ENCODE data around the gene ASB1. TPM values are rescaled to one million over a fixed set of nuclear protein-coding genes. Genes with fewer than 3 reads are reported as not detected.

The ASB1 gene
- total RNA-seq, 3 donors from 2014 or later = 11.2 to 18.7 (median 18.4) TPM

DNA sequence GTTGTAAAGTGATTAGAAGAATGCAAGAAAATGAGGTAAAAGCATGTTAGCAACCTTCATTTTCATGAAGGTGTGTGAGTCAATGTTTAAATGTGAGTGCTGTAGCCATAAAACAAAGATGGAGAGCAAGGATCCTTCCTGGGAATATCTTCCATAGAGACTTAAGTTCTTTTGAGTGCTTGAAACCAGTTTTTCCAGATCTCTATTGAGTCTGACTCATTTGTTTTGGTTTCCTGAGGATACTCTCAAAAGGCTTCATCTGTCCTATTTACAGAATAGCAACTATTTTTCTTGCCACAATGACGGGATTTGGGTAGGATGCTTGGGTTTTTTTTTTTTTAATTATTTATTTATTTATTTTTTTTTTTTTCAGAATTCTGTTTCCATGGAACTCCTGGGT is 45.9 kb upstream of the ASB1 start:
- no peaks in the 10 kb centered on the region for H3K36me3 ChIP-seq
- no peak for DNase-seq (ENCODE audit: low spot score in 2 of 2)

DNA sequence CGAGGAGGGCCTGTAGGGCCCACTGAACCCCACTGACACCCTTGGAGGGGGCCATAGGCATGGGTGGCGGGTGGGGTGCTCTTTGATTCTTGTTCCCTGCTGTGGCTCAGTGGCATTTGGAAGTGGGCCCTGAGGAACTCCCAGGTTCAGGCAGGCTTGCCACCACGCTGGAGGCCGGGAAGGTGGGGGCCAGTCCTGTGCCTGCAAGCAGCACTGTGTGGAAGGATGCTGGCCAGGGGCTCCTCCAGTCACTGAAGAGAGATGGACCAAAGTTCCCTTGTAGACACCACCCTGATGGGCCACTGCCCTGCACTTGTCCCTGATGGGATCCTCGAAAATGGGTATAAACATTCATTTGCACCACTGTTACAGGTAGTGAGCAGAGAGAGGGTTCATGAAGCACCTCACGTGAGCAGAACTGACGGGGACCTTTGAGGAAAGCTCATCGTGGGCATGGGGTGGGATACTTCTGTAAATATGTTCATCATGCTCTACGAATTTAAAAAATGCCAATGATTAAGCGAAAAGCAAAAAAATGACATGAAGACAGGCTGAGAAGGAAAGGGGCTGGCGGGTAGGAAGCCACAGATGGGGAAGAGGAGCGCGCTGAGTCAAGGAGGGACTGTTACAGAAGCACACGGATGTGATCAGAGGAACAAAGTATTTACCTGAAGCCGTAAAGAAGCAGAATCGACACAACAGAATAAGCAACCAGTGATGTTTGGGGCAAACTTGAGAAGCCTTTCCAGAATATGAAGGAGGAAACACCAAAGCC is 45.2 kb upstream of the ASB1 start:
- Histone ChIP-seq H3K4me1 (no peaks in the 10 kb centered on the region), H3K4me3 (no peak overlapping the region), H3K27me3 (no peaks in the 10 kb centered on the region), H3K36me3 (no peaks in the 10 kb centered on the region), H3K27ac (peak overlapping the region; percentile 43 to 68), H3K9me3 (no peaks in the 10 kb centered on the region)
- intact Hi-C loops (cut with DNase I; ENCODE audit: low total_unique reads) = no loop called here
- TF ChIP-seq POLR2A (IDR thresholded peaks at IDR 0.05) (no peak), POLR2AphosphoS5 (IDR thresholded peaks at IDR 0.05) (no peak)
- TF ChIP-seq, protein P1, sequence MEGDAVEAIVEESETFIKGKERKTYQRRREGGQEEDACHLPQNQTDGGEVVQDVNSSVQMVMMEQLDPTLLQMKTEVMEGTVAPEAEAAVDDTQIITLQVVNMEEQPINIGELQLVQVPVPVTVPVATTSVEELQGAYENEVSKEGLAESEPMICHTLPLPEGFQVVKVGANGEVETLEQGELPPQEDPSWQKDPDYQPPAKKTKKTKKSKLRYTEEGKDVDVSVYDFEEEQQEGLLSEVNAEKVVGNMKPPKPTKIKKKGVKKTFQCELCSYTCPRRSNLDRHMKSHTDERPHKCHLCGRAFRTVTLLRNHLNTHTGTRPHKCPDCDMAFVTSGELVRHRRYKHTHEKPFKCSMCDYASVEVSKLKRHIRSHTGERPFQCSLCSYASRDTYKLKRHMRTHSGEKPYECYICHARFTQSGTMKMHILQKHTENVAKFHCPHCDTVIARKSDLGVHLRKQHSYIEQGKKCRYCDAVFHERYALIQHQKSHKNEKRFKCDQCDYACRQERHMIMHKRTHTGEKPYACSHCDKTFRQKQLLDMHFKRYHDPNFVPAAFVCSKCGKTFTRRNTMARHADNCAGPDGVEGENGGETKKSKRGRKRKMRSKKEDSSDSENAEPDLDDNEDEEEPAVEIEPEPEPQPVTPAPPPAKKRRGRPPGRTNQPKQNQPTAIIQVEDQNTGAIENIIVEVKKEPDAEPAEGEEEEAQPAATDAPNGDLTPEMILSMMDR (IDR thresholded peaks at IDR 0.05) = no peak
- DNase-seq (ENCODE audit: low spot score in 2 of 2) = no peak

More for the DNA sequence above, 45.9 kb upstream of the ASB1 start:
- intact Hi-C loops (cut with DNase I; ENCODE audit: low total_unique reads) = no loop called here
- H3K27ac ChIP-seq = no peak overlapping the region
- H3K9me3 ChIP-seq = no peaks in the 10 kb centered on the region
- no peak overlapping the region for H3K4me3 ChIP-seq
- H3K4me1 ChIP-seq = no peaks in the 10 kb centered on the region
- no peaks in the 10 kb centered on the region for H3K27me3 ChIP-seq
- TF ChIP-seq POLR2AphosphoS5 (IDR thresholded peaks at IDR 0.05) (no peak), POLR2A (IDR thresholded peaks at IDR 0.05) (no peak)
- TF ChIP-seq, protein P1 (IDR thresholded peaks at IDR 0.05) = no peak

DNA sequence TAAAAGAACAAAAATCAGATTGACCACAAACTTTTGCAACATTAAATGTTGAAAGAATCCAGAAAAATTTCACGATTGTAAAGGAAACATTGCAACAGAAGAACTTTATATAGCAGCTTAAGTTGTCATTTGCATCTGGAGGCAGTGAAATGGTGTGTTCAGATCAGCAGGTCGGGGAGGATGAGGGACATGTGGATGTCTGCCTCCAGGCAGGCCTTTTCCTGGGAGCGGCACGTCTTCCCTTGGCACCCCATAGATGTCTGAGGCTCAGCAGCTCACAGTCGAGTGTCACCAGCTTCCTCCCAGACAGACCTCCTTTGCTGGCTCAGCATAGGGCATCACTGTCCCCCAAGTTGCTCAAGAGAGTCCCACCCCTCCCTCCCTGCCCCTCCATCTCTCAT is 44.3 kb upstream of the ASB1 start:
- Histone ChIP-seq H3K9me3 (no peaks in the 10 kb centered on the region), H3K36me3 (no peaks in the 10 kb centered on the region), H3K27ac (no peak overlapping the region), H3K4me3 (no peak overlapping the region), H3K27me3 (no peaks in the 10 kb centered on the region), H3K4me1 (no peaks in the 10 kb centered on the region)
- TF ChIP-seq POLR2AphosphoS5 (IDR thresholded peaks at IDR 0.05) (no peak), POLR2A (IDR thresholded peaks at IDR 0.05) (no peak)
- TF ChIP-seq, protein P1 (IDR thresholded peaks at IDR 0.05) = no peak
- intact Hi-C loops (cut with DNase I; ENCODE audit: low total_unique reads) = no loop called here
- no peak for DNase-seq (ENCODE audit: low spot score in 2 of 2)

DNA sequence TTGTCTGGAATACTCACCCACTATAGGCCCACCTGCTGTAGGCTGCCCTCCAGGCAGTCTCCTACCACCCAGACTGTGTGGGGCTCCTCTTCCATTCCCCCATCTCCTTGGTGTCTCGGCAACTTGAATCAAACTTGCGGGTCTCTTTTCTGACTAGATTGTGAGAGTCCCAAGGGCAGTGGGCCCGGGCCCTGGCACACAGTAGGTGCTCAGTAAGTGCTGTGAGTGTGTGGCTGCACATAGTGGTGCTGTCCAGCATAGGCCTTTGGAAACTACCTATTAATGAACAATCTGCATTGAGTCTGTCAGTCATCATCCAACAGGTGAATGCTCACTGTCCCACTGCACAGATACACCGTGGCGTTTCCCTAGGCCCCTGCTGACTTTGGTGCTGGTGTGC is 43.6 kb upstream of the ASB1 start:
- intact Hi-C loops (cut with DNase I; ENCODE audit: low total_unique reads) = no loop called here
- Histone ChIP-seq H3K4me1 (no peaks in the 10 kb centered on the region), H3K9me3 (no peaks in the 10 kb centered on the region), H3K27ac (no peak overlapping the region), H3K36me3 (no peaks in the 10 kb centered on the region), H3K4me3 (no peak overlapping the region), H3K27me3 (no peaks in the 10 kb centered on the region)
- no peak for DNase-seq (ENCODE audit: low spot score in 2 of 2)
- TF ChIP-seq, protein P1 (IDR thresholded peaks at IDR 0.05) = no peak
- TF ChIP-seq POLR2A (IDR thresholded peaks at IDR 0.05) = no peak
- TF ChIP-seq POLR2AphosphoS5 (IDR thresholded peaks at IDR 0.05) = no peak

DNA sequence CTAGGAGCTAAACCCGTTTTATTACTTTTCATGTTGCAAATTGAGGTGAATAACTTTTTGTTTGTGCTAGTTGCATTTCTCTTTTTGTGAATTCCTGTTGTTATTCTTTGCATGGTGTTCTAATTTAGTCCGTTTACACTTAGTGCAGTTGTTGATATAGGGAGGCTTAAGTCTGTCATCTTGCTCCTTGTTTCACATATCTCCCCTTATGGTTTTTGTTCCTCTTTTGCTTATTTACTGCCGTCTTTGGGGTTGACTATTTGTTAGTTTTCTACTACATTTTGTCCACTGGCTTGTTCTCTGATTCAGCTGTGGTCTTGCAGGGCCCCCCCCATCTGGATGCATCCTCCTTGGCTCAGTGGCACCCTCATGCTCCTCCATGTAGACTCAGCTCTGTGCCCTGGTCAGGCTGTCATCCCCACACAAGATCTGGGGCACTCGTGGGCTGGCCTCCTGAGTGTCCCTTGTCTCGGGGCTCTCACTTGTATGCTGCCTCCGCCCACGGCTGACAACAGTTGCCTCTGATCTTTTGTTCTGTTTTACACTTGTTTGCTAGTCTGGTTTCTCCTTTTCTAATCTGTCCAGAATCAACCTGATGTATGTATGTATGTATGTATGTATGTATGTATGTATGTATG is 42.9 kb upstream of the ASB1 start:
- no peak for DNase-seq (ENCODE audit: low spot score in 2 of 2)
- Histone ChIP-seq H3K9me3 (no peaks in the 10 kb centered on the region), H3K4me3 (no peak overlapping the region), H3K27ac (no peak overlapping the region), H3K36me3 (no peaks in the 10 kb centered on the region), H3K4me1 (no peaks in the 10 kb centered on the region), H3K27me3 (no peaks in the 10 kb centered on the region)
- TF ChIP-seq POLR2A (IDR thresholded peaks at IDR 0.05) (no peak), POLR2AphosphoS5 (IDR thresholded peaks at IDR 0.05) (no peak)
- TF ChIP-seq, protein P1 (IDR thresholded peaks at IDR 0.05) = no peak
- intact Hi-C loops (cut with DNase I; ENCODE audit: low total_unique reads) = no loop called here
